HEK293 (cell line): Measurements from ENCODE around the gene EPHA2.

Experiments
- AEBP2 ChIP-seq: fragments of 450-650 bp; formaldehyde crosslinking; IDR thresholded peaks from 2 replicates; pipeline ENCODE4 v1.5.1; 2016; ENCODE audit warnings: missing biosample characterization, missing genetic modification characterization, borderline replicate concordance
- GLI2 ChIP-seq: fragments of 450-650 bp; formaldehyde crosslinking; IDR thresholded peaks from 2 replicates; pipeline ENCODE4; 2017; ENCODE audit warnings: missing biosample characterization, missing genetic modification characterization, low read depth, borderline replicate concordance
- KLF16 ChIP-seq: fragments of 450-650 bp; formaldehyde crosslinking; IDR thresholded peaks from 2 replicates; pipeline ENCODE4 v1.5.1; 2017; ENCODE audit warnings: missing biosample characterization, missing genetic modification characterization
- PBX3 ChIP-seq: sonication (generic); formaldehyde crosslinking; IDR thresholded peaks from 2 replicates; pipeline ENCODE4 v1.8.1; 2022; ENCODE audit warnings: mild to moderate bottlenecking, moderate library complexity, missing genetic modification reagents
- PRDM6 ChIP-seq: fragments of 450-650 bp; formaldehyde crosslinking; IDR thresholded peaks from 2 replicates; pipeline ENCODE4 v1.5.1; 2017; ENCODE audit warnings: missing biosample characterization, missing genetic modification characterization
- SALL2 ChIP-seq: fragments of 450-650 bp; formaldehyde crosslinking; IDR thresholded peaks from 2 replicates; pipeline ENCODE4 v1.5.0; 2017; ENCODE audit warnings: missing biosample characterization, mild to moderate bottlenecking, missing genetic modification characterization, borderline replicate concordance
- SETDB1 ChIP-seq: IDR thresholded peaks from one replicate; pipeline ENCODE4 v1.6.1; 2017; ENCODE audit warnings: mild to moderate bottlenecking, low read length, moderate library complexity, mixed read lengths; ENCODE audit not compliant: insufficient read length
- WT1 ChIP-seq: fragments of 450-650 bp; formaldehyde crosslinking; IDR thresholded peaks from 2 replicates; pipeline ENCODE4 v1.5.1; 2016; ENCODE audit warnings: missing biosample characterization, missing genetic modification characterization
- ZBTB1 ChIP-seq: fragments of 450-650 bp; formaldehyde crosslinking; IDR thresholded peaks from 2 replicates; pipeline ENCODE4 v1.5.1; 2016; ENCODE audit warnings: missing biosample characterization, missing genetic modification characterization
- ZBTB11 ChIP-seq: fragments of 450-650 bp; formaldehyde crosslinking; conservative IDR thresholded peaks from 2 replicates; pipeline ENCODE4 v1.5.1; 2016; ENCODE audit warnings: low read depth, missing biosample characterization, missing genetic modification characterization
- ZFP37 ChIP-seq: fragments of 450-650 bp; formaldehyde crosslinking; IDR thresholded peaks from 2 replicates; pipeline ENCODE4 v1.5.1; 2016; ENCODE audit warnings: missing biosample characterization, missing genetic modification characterization
- ZNF10 ChIP-seq: fragments of 450-650 bp; formaldehyde crosslinking; IDR thresholded peaks from 2 replicates; pipeline ENCODE4 v1.5.1; 2017; ENCODE audit warnings: missing biosample characterization, missing genetic modification characterization
- ZNF175 ChIP-seq: fragments of 450-650 bp; formaldehyde crosslinking; IDR thresholded peaks from 2 replicates; pipeline ENCODE4 v1.5.1; 2016; ENCODE audit warnings: missing biosample characterization, missing genetic modification characterization
- ZNF280C ChIP-seq: fragments of 450-650 bp; formaldehyde crosslinking; IDR thresholded peaks from 2 replicates; pipeline ENCODE4 v1.5.1; 2016; ENCODE audit warnings: missing biosample characterization, missing genetic modification characterization
- ZNF302 ChIP-seq: fragments of 450-650 bp; formaldehyde crosslinking; IDR thresholded peaks from 2 replicates; pipeline ENCODE4 v1.5.1; 2016; ENCODE audit warnings: missing biosample characterization, missing genetic modification characterization, low read depth
- ZNF398 ChIP-seq: fragments of 450-650 bp; formaldehyde crosslinking; IDR thresholded peaks from 2 replicates; pipeline ENCODE4 v1.5.1; 2017; ENCODE audit warnings: missing biosample characterization, missing genetic modification characterization
- ZNF404 ChIP-seq: fragments of 450-650 bp; formaldehyde crosslinking; IDR thresholded peaks from 2 replicates; pipeline ENCODE4 v1.5.1; 2017; ENCODE audit warnings: missing biosample characterization, missing genetic modification characterization
- ZNF510 ChIP-seq: fragments of 450-650 bp; formaldehyde crosslinking; IDR thresholded peaks from 2 replicates; pipeline ENCODE4 v1.5.1; 2018; ENCODE audit warnings: mild to moderate bottlenecking, missing genetic modification characterization, missing biosample characterization; ENCODE audit not compliant: insufficient replicate concordance
- ZNF521 ChIP-seq: fragments of 450-650 bp; formaldehyde crosslinking; IDR thresholded peaks from 2 replicates; pipeline ENCODE4 v1.5.1; 2017; ENCODE audit warnings: missing biosample characterization, mild to moderate bottlenecking, missing genetic modification characterization
- ZNF621 ChIP-seq: fragments of 450-650 bp; formaldehyde crosslinking; IDR thresholded peaks from 2 replicates; pipeline ENCODE4 v1.5.1; 2017; ENCODE audit warnings: missing biosample characterization, missing genetic modification characterization
- ZNF629 ChIP-seq: fragments of 450-650 bp; formaldehyde crosslinking; IDR thresholded peaks from 2 replicates; pipeline ENCODE4 v1.5.1; 2017; ENCODE audit warnings: missing biosample characterization, missing genetic modification characterization
- ZNF639 ChIP-seq: fragments of 450-650 bp; formaldehyde crosslinking; IDR thresholded peaks from 2 replicates; pipeline ENCODE4 v1.5.1; 2016; ENCODE audit warnings: missing biosample characterization, missing genetic modification characterization
- ZNF645 ChIP-seq: fragments of 450-650 bp; formaldehyde crosslinking; IDR thresholded peaks from 2 replicates; pipeline ENCODE4; 2016; ENCODE audit warnings: missing biosample characterization, missing genetic modification characterization
- ZNF791 ChIP-seq: fragments of 450-650 bp; formaldehyde crosslinking; IDR thresholded peaks from 2 replicates; pipeline ENCODE4 v1.5.1; 2016; ENCODE audit warnings: missing biosample characterization, missing genetic modification characterization

Gene EPHA2

GRCh38 chr1:16078925-16079656 lies 76.8 kb downstream of the EPHA2 start (continued):
- no peak for TF ChIP-seq ZNF791
- no peak for TF ChIP-seq WT1
- TF ChIP-seq ZNF280C (tag by site-specific recombination) = no peak
- TF ChIP-seq SETDB1 = no peak
- no peak for TF ChIP-seq ZFP37 (tag by site-specific recombination)
- TF ChIP-seq ZNF398 (tag by site-specific recombination) = no peak
- TF ChIP-seq ZNF175 (tag by site-specific recombination) = no peak
- no peak for TF ChIP-seq GLI2 (tag by site-specific recombination)
- no peak for TF ChIP-seq ZNF404 (tag by site-specific recombination)
- TF ChIP-seq ZBTB11 = no peak
- TF ChIP-seq ZNF621 (tag by site-specific recombination) = no peak
- no peak for TF ChIP-seq PRDM6 (tag by site-specific recombination)
- no peak for TF ChIP-seq SALL2
- TF ChIP-seq ZNF510 (tag by site-specific recombination) = no peak
- no peak for TF ChIP-seq ZBTB1 (tag by site-specific recombination)
- peak; percentile 29; the same call in 1 of the 2 replicates for TF ChIP-seq ZNF629 (tag by site-specific recombination)
- no peak for TF ChIP-seq ZNF10
- TF ChIP-seq ZNF521 = no peak
- no peak for TF ChIP-seq ZNF645 (tag by site-specific recombination)
- no peak for TF ChIP-seq PBX3
- TF ChIP-seq KLF16 (tag by site-specific recombination) = no peak
- no peak for TF ChIP-seq AEBP2 (tag by site-specific recombination)
- TF ChIP-seq ZNF302 (tag by site-specific recombination) = no peak
- TF ChIP-seq ZNF639 (tag by site-specific recombination) = no peak
